ENCODE data around the gene TMEM30A. TPM values are rescaled to one million over a fixed set of nuclear protein-coding genes. Genes with fewer than 3 reads are reported as not detected.

TMEM30A gene
- total RNA-seq, 3 donors from 2014 or later = 87.0 to 127 (median 91.7) TPM

GRCh38 chr6:75222261-75222660 lies 62.3 kb downstream of the TMEM30A start:
- no peak for TF ChIP-seq CTCF (IDR thresholded peaks at IDR 0.05)
- no peak for ATAC-seq
- Histone ChIP-seq H3K36me3 (ENCODE audit: low read depth) (no peaks in the 10 kb centered on the region), H3K4me3 (no peak overlapping the region), H3K4me1 (ENCODE audit: low read depth) (peaks cover 6% of the 10 kb centered on the region), H3K9me3 (no peaks in the 10 kb centered on the region)
- DNase-seq = no peak
- intact Hi-C loops (cut with DNase I, micrococcal nuclease) = no loop called here

- Histone ChIP-seq H3K9me3 (no peaks in the 10 kb centered on the region), H3K4me3 (no peak overlapping the region), H3K4me1 (ENCODE audit: low read depth) (peaks cover 6% of the 10 kb centered on the region), H3K36me3 (ENCODE audit: low read depth) (no peaks in the 10 kb centered on the region)
- ATAC-seq (no peak), DNase-seq (no peak)
- intact Hi-C loops (cut with DNase I, micrococcal nuclease) = no loop called here
- no peak for TF ChIP-seq CTCF (IDR thresholded peaks at IDR 0.05)
These were observed 63.5 kb downstream of the TMEM30A start for GRCh38 chr6:75221116-75221515.

- ATAC-seq (peak; percentile 89), DNase-seq (no peak)
- Histone ChIP-seq H3K36me3 (ENCODE audit: low read depth) (no peaks in the 10 kb centered on the region), H3K4me1 (ENCODE audit: low read depth) (peaks cover 6% of the 10 kb centered on the region), H3K4me3 (no peak overlapping the region), H3K9me3 (no peaks in the 10 kb centered on the region)
- TF ChIP-seq CTCF (IDR thresholded peaks at IDR 0.05) = no peak
- intact Hi-C loops (cut with DNase I, micrococcal nuclease) = no loop called here
These were observed 64.2 kb downstream of the TMEM30A start for GRCh38 chr6:75220357-75220756.

- ATAC-seq (no peak), DNase-seq (no peak)
- Histone ChIP-seq H3K36me3 (ENCODE audit: low read depth) (no peaks in the 10 kb centered on the region), H3K9me3 (no peaks in the 10 kb centered on the region), H3K4me3 (no peak overlapping the region), H3K4me1 (ENCODE audit: low read depth) (peaks cover 6% of the 10 kb centered on the region)
- TF ChIP-seq CTCF (IDR thresholded peaks at IDR 0.05) = no peak
- intact Hi-C loops (cut with DNase I, micrococcal nuclease) = loop anchor here in 1 of 2 donors (10.0 kb wide), 2 partner anchors 1364 to 1484 kb away; no protein-coding TSS in a partner anchor
These were observed 65.3 kb downstream of the TMEM30A start for GRCh38 chr6:75219263-75219662.

- Histone ChIP-seq H3K9me3 (no peaks in the 10 kb centered on the region), H3K4me1 (ENCODE audit: low read depth) (peaks cover 8% of the 10 kb centered on the region), H3K36me3 (ENCODE audit: low read depth) (no peaks in the 10 kb centered on the region), H3K4me3 (no peak overlapping the region)
- intact Hi-C loops (cut with DNase I, micrococcal nuclease) = loop anchor here in 1 of 2 donors (10.0 kb wide), 2 partner anchors 1362 to 1482 kb away; no protein-coding TSS in a partner anchor
- no peak for DNase-seq
- ATAC-seq = peak; percentile 76
- no peak for TF ChIP-seq CTCF (IDR thresholded peaks at IDR 0.05)
These were observed 67.4 kb downstream of the TMEM30A start for GRCh38 chr6:75217193-75217592.

- TF ChIP-seq CTCF (IDR thresholded peaks at IDR 0.05) = no peak
- Histone ChIP-seq H3K36me3 (ENCODE audit: low read depth) (no peaks in the 10 kb centered on the region), H3K4me3 (no peak overlapping the region), H3K9me3 (no peaks in the 10 kb centered on the region), H3K4me1 (ENCODE audit: low read depth) (peaks cover 9% of the 10 kb centered on the region)
- intact Hi-C loops (cut with DNase I, micrococcal nuclease) = loop anchor here in 1 of 2 donors (10.0 kb wide), 2 partner anchors 1360 to 1480 kb away; no protein-coding TSS in a partner anchor
- DNase-seq (no peak), ATAC-seq (no peak)
These were observed 69.3 kb downstream of the TMEM30A start for GRCh38 chr6:75215291-75215690.

Measured in mucosa of descending colon (tissue), 3 donors.